HCEC 1CT (cell line): ENCODE measurements around the gene ZNF423.

Experiments used
- DNase-seq: peaks from one replicate; pipeline ENCODE4 v3.0.0-alpha.2; 2017

ZNF423 gene

DNA sequence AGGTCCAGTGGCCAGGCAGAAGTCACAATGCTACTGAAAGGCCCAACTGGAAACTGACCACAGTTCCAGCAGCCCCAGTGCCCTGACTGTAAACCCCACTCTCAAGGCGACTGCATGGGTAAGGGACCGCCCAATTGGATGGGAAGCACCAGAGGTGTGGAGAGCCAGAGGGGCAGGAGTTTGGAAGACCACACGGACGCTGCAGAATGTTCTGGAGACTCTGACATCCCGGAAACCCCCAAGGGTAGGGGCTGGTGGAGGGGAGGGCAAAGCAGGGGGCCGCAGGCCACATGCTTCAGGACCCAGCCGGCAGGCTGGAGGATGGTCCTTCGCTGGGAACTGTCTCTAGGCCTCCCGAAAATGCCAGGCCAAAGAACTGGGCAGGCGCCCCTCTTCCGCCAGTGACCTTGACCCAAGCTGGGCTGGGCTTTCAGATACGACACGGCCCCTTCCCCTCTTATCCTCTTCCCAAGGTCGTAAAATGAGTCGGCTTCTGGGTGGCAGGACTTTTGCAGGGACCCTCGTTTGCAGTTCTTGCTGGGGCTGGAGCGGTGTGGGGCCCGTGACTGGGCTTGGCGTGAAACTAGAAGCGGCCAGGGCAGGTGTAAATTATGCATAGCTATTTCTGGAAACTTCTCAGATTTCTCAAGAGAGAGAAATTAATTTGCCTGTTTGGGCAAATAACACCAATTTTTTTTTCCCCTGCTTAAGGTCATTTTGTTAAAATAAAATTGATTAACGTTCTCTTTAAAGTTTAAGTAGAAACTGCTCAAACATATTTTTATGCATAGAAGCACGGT, 372.1 kb downstream of the ZNF423 start:
- DNase-seq, result no peak

GRCh38 chr16:49483251-49483650, 372.7 kb downstream of the ZNF423 start:
- DNase-seq, result no peak

- no peak for DNase-seq
These were observed 373.2 kb downstream of the ZNF423 start for GRCh38 chr16:49482690-49483089.

DNA sequence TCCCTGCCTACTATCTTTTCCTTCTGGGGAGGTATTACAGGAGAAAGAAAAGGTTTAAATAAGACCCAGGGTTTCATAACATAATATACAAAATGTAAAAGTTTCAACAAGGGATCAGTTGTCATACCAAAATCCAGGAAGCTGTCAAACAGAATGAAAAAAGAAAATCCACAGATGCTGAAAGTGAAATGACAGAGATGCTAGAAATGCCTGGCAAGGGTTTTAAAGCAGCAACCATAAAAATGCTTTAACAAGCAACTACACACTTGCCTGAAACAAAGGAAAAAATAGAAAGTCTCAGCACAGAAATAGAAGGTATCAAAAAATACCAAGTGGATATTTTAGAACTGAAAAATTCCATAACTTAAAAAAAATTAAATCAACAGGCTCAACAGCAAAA, 377.3 kb downstream of the ZNF423 start:
- no peak for DNase-seq

DNA sequence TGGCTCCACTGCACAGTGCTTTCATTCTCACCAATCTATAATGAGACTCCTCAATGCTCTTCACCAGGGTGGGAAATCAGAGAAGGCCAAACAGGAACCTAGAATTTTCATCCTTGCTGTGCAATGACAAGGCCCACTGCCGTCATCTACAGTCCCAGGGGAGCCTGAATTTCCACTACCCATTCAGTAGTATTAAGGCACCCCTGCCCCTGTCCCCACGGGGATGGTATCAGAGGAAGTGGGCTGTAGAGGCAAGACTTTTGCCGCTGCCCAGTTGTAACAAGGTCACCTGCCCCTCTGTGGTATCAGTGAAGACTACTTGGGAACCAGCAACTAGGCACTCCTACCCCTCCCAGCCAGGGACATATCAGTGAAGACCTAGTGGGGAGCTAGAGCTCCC, 377.8 kb downstream of the ZNF423 start:
- DNase-seq, result no peak

- no peak for DNase-seq
These were observed 378.5 kb downstream of the ZNF423 start for GRCh38 chr16:49477250-49477895.

DNA sequence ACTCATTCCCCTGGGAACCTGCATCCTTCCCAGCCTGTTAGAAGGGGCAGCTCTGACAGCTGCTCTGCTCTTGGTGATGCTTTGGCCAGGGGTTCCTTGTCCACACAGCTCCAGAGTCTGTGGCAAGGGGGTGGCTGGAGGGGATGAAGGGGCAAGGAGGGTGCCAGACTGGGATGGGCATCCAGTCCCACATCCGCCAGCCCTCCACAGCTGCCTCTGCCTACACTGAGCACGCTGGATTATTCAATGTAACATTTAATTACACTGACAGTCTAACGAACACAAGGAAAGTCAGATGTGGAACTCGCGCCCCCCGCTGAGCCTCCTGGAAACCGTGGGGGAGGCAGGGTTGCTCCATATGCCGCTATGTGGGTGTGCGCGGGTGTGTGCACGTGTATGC, 381.2 kb downstream of the ZNF423 start:
- DNase-seq, result no peak

- no peak for DNase-seq
These were observed 382.1 kb downstream of the ZNF423 start for GRCh38 chr16:49473773-49474172.

DNA sequence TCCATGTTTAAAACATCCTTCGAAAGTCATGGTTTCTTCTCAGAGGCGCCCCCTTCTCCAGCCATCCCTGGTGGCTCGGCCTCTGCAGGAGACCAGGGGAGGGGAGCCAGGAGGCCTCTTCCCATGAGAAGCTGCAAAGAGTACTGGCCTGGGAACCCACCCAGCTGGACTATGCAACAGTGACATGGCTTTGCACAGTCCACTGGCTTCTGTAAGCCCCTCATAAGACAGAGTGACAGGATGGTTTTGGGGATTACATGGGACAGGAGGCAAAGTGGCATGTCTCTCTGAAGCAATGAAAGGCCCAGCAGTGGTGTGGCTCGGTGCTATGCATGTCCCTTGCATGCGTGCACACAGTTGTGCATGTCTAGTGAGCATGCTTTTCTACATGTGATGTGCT, 382.8 kb downstream of the ZNF423 start:
- DNase-seq, result no peak

DNA sequence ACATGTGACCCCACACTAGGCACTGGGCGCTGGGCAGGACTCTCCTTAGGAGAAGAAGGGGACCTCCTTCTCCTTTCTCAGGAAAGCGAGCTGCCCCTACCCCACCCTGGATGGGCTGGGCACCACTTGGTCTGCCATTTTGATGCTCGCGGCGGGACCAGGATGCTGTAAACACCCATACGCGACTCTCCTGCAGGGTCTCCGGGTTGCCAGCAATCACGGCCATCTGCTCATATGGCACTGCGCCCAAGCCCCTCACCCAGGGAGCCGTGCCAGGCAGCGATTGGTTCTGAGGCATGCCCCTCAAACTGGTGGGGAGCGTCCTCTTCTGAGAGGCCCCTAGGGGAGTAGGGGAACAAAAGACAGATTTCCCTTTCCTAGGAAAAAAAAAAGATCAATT, 383.3 kb downstream of the ZNF423 start:
- no peak for DNase-seq

- no peak for DNase-seq
These were observed 384.7 kb downstream of the ZNF423 start for GRCh38 chr16:49471038-49471727.

- DNase-seq, result no peak
These were observed 385.4 kb downstream of the ZNF423 start for GRCh38 chr16:49470513-49470991.

DNA sequence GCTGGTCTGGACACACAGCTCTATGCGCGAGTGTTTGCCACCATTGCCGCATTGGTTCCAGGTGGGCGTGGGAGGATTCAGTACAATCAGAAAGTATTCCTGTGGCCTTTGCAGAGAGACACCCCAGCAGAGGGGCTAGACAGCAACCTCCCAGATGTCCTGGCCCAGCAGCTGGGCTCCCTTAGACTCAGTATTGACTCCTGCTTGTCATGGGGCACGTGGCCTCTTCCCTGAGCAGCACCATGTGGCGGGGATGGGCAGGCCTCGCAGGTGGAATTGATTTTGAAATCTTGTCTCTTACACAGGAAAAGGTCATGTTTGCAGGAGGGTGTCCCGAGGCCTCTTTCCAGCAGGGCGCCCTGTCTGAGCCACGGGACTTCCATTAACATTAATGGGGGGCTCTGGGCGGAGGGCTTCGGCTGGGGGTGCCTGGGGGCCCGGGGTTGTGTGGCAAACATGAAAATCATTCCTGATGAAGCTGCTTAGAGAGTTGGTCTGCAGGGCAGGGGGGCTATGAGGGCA, 385.9 kb downstream of the ZNF423 start:
- no peak for DNase-seq

DNA sequence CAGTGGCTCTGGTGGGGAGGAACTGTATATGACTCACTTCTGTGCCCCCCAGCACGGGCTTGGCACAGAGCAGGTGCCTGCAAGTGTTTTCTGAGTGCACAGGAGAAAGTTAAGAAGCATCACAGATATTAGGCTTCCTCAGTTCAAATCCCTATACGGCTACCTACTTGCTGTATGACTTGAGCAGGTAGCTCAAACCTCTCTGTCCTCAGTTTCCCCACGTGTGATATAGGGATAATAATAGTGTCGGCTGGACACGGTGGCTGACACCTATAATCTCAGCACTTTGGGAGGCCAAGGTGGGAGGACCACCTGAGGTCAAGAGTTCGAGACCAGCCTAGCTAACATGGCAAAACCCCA, 386.6 kb downstream of the ZNF423 start:
- DNase-seq, result no peak

GRCh38 chr16:49468611-49469310, 387.2 kb downstream of the ZNF423 start:
- DNase-seq, result no peak

DNA sequence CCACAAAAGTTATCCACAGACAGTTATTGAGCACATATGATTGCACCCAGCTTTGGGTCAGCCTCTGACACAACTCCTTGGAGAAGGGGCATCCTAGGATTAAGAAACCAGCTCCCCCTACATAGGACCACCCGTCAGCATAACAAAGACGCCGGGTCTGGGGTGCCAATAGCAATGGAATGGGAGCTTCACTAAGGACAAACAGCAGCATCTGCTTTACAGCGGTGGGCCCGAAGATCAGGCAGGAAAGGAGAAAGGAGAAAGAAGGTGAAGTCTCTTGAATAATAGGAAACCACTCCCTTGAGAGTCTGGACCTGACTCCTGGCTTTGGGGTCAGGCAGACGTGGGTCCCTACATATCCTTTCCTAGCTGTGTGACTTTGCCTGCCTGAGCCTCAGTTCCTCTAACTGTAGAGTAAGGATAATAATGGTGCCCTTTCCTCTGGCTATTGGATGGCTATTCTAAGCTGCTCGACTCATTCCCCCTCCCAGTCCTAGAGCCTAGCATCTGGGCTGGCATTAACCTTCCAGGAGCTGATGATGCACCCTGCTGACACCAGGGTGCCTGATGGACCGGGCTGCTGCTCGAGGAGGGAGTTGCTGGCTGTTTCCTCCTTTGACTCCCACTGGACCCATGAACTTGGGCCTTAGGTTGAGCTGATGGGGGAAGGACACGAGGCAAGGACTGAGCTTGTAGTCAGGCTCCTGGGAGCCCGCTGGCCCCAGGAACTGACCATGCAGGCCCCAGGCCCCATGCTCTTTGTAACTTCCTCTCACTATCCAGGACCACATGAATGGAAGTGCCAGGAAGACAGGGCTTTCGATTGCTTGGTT, 388.2 kb downstream of the ZNF423 start:
- no peak for DNase-seq

DNA sequence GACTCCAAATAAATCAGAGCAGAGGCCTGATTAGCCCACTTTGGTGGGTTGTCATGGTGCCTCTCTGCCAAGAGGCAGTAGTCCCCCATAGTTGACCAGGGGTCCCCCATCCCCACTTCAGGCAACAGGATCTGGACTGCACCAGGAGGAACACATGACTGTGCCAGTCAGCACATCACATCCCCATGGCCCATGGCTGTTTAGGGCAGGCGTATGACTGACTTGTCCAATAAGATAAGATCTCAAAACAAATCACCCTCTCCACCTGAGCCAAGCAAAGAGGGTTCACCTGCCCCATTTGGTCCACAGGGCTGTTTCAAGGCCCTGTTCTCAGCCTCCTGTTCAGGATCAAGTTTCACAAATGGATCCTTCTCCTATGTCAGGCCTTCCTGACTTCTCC, 389.0 kb downstream of the ZNF423 start:
- DNase-seq, result no peak

GRCh38 chr16:49466529-49466831, 389.4 kb downstream of the ZNF423 start:
- DNase-seq, result no peak

DNA sequence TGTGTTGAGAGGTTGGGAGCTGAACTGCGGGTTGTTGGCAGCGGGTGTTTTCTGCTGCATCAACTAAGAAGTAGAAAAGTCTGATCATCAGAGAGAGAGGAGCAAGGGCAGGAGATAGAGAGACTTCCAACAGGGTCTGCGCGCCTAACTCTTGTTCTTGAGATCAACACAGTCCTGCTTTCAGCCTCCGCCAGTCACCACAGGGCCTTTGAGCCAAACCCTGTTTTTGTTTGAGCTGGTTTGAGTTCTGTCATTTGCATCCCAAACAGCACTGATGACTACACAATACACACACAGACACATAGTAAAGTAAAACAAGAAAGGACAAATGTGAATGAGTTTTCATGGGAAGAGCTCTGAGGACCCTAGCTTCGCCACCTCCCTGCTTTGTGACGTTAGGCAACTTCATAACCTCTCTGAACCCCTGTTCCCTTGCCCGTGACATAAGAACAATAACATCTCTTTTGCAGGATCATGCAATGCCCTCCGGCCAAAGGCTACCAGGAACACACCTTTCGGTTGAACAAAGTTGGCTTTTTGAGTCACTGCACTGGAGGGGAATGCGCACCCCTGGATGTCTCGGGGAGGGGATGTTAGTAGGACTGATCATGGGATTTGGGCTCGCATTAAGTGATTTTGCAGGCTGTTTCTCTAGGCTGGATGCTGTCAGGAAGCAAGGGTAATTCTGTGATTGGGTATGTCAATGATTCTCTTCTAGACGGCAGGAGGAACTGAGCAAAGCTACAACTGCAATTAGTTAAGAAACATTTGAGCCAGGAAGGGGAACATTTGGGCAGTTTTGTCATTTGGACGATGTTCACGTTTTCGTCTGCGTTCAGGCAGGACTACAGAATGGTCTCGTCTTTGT, 390.0 kb downstream of the ZNF423 start:
- DNase-seq, result no peak

- no peak for DNase-seq
These were observed 390.9 kb downstream of the ZNF423 start for GRCh38 chr16:49464877-49465504.

GRCh38 chr16:49464093-49464492, 391.8 kb downstream of the ZNF423 start:
- DNase-seq, result no peak
